NCI-H187 (cell line): Measurements from ENCODE around the gene DMKN.
"Not testable (repeated sequence)": the region's sequence is repeated elsewhere in the genome, so short reads cannot be mapped to it uniquely, and the experiment has no call there.

Source experiments
- DNase-seq, 2 experiments: peaks; one replicate each; lab custom pipeline; 2025; lab: John Stamatoyannopoulos, UW

DMKN gene

GRCh38 chr19:35462476-35462953, 50.9 kb downstream of the DMKN start:
- no peak for DNase-seq

GRCh38 chr19:35461788-35462187, 51.7 kb downstream of the DMKN start:
- not testable (repeated sequence) for DNase-seq

- no peak for DNase-seq
Observed at GRCh38 chr19:35461060-35461459, 52.4 kb downstream of the DMKN start.

- DNase-seq, result no peak
Observed at GRCh38 chr19:35460608-35461007, 52.8 kb downstream of the DMKN start.

- DNase-seq, result no peak
Observed at GRCh38 chr19:35459414-35460082, 53.9 kb downstream of the DMKN start.

- no peak for DNase-seq
Observed at GRCh38 chr19:35458731-35459391, 54.6 kb downstream of the DMKN start.

GRCh38 chr19:35458192-35458591, 55.3 kb downstream of the DMKN start:
- no peak for DNase-seq

- no peak for DNase-seq
Observed at GRCh38 chr19:35457173-35457572, 56.3 kb downstream of the DMKN start.

GRCh38 chr19:35455616-35456201, 57.7 kb downstream of the DMKN start:
- no peak for DNase-seq

- no peak for DNase-seq
Observed at GRCh38 chr19:35454663-35455062, 58.8 kb downstream of the DMKN start.

GRCh38 chr19:35451338-35452096, 61.9 kb downstream of the DMKN start:
- no peak for DNase-seq

GRCh38 chr19:35449359-35450043, 63.9 kb downstream of the DMKN start:
- no peak for DNase-seq

GRCh38 chr19:35447606-35448469, 65.6 kb downstream of the DMKN start, which contains the start of gene FFAR2:
FFAR2 (plus strand) TSS chr19:35448257; CDS start chr19:35449715, 1,458 bp downstream.
- DNase-seq, result no peak
